Ovary (tissue), 9 donors: ENCODE data around the gene BABAM2. TPM values are rescaled to one million over a fixed set of nuclear protein-coding genes. Genes with fewer than 3 reads are reported as not detected.

Source experiments
- DNase-seq, 5 donors: peaks; one replicate each; pipeline ENCODE4 v3.0.0-alpha.2; 2019 to 2020
- H3K27ac ChIP-seq, 2 donors: fragments of 200-600 bp; one replicate each; pipeline versions ENCODE4 v1.5.1 to v1.8.0; 2019 to 2022
- H3K27me3 ChIP-seq: fragments of 200-600 bp; one replicate; pipeline ENCODE4 v1.8.0; 2022
- H3K36me3 ChIP-seq: fragments of 200-600 bp; sonication (generic); one replicate; pipeline ENCODE4 v1.5.1; 2019
- H3K4me1 ChIP-seq: one replicate; pipeline ENCODE4 v1.8.1; 2013; ENCODE audit warnings: mild to moderate bottlenecking, moderate library complexity; ENCODE audit not compliant: insufficient read depth
- H3K4me3 ChIP-seq: fragments of 200-600 bp; sonication (generic); one replicate; pipeline ENCODE4 v1.5.1; 2017
- H3K9me3 ChIP-seq, 2 donors: fragments of 200-600 bp in 1 of 2; sonication (generic) in 1 of 2; one replicate each; pipeline versions ENCODE4 v1.5.1 to v1.8.1; 2013 to 2019; ENCODE audit warnings: mild to moderate bottlenecking in 1 of 2, moderate library complexity in 1 of 2
- CTCF ChIP-seq, 3 donors: fragments of 450-650 bp in 2 of 3; fragments of 200-600 bp in 1 of 3; IDR thresholded peaks; one replicate each; pipeline versions ENCODE4 v1.5.1 to v1.8.0; 2016 to 2022; ENCODE audit warnings: antibody characterized with exemption in 3 of 3, mild to moderate bottlenecking in 1 of 3
- EP300 ChIP-seq: sonication (generic); formaldehyde crosslinking; IDR thresholded peaks from one replicate; pipeline ENCODE4 v1.6.1; 2017; ENCODE audit warnings: antibody characterized with exemption
- POLR2A ChIP-seq: fragments of 450-650 bp; IDR thresholded peaks from one replicate; pipeline ENCODE4 v1.6.1; 2017; ENCODE audit warnings: antibody characterized with exemption, mild to moderate bottlenecking, moderate library complexity
- whole genome bisulfite sequencing, 3 donors: extraction: QIAGEN DNeasy Blood & Tissue Kit in 1 of 3; methylation state at CpG; one replicate each; pipeline versions ENCODE4 v1.1.5 to v1.1.7; 2013 to 2017; 5-methylcytosine and 5-hydroxymethylcytosine counted together
- intact Hi-C, 4 donors: fragments of 100-400 bp; cut with DNase I; formaldehyde crosslinking; loops; one replicate each; pipeline versions ENCODE4 v1.11.0 to v1.15.1; 2022 to 2023
- polyA plus RNA-seq, 2 donors: library from polyadenylated mRNA; stranded (reverse); fragments of 200-250 nt in 1 of 2; fragments of 350-450 nt in 1 of 2; fragmentation: Illumina TruSeq in 1 of 2; extraction: RNeasy Lipid Tissue Mini Kit (QIAGEN cat#74804) in 1 of 2; gene quantifications; one replicate each; pipeline ENCODE4 v1.2.3, GENCODE V29; 2013 to 2014
- total RNA-seq, 7 donors: library from RNA; depleted of rRNA in 2 of 7; stranded (reverse); fragments of >200 nt in 2 of 7; fragmentation: NEBNext Ultra II Directional in 3 of 7; extraction: Animal tissue kit (Norgen Biotek cat#: 25700) in 3 of 7; gene quantifications; one replicate each; pipeline versions ENCODE4 v1.1.0 to v1.2.4, GENCODE V29; 2016 to 2023
- donor health status: DM: no; HTN: no; CAD: no; lungs with moderate emphysema.
- donor health status: DM: no; HTN: no; CAD: no.
- donor health status: Bipolar disorder and iron deficiency.
- donor health status: DM: yes; HTN: yes; CAD: no.
- donor health status: DM: no; HTN: no; CAD: no.
- donor health status: DM: yes; HTN: yes; CAD: no.

The BABAM2 gene
- total and polyA plus RNA-seq, 9 donors, result 22.0 to 96.7 (median 46.8) TPM

DNA sequence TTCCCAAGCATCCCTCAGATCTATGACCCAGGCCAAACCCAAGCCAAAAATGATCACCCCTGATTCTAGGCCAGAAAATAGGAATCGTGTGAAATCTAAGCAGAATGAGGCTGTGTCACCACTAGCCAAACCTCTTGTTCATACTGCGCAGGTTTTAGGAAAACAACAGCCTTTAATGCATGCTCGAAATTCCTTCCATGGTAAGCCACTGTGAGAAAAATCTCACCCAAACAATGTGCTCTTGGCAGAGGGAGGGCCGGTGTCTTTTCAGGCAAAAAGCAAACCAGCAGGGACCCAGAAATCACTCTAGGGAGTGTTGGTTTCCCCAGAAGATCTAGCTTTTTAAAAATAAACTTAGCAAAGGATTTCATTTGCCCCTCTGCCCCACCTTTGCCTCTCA lies 430.9 kb downstream of the BABAM2 start:
- TF ChIP-seq EP300, result no peak
- TF ChIP-seq POLR2A, result no peak
- no peak for TF ChIP-seq CTCF (IDR thresholded peaks at IDR 0.05)
- Histone ChIP-seq H3K4me3 (no peak overlapping the region), H3K9me3 (no peaks in the 10 kb centered on the region), H3K27ac (no peak overlapping the region), H3K4me1 (peaks cover 23% of the 10 kb centered on the region), H3K27me3 (no peaks in the 10 kb centered on the region), H3K36me3 (no peaks in the 10 kb centered on the region)
- DNase-seq, result no peak
- intact Hi-C loops, result no loop called here
- 11 to 23% (median 12%) methylated on average over 4 of the region's 4 CpGs for WGBS, 3 donors

DNA sequence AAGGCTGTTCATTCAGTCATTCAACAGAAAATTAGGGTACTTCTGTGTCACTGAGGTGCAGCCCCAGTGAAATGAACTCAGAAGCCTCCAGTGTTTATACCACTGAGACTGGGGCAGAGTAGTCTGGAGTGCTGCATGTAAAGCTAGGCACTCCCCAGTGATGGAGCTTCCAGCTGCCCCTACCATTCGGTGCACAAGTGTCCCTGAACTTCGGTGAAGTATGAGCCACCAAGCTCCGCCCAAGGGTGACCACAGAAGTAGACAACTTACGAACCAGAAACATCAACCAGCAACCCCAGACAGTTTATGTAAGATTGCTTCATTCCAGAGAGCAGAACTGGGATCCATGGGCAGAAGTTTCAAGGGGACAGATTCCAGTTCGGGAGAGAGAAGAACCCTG lies 431.5 kb downstream of the BABAM2 start:
- WGBS, 3 donors, result 84 to 85% (median 84%) methylated on average over 5 of the region's 5 CpGs
- intact Hi-C loops, result no loop called here

GRCh38 chr2:28322456-28322855 lies 431.9 kb downstream of the BABAM2 start:
- no peak for DNase-seq
- Histone ChIP-seq H3K27me3 (no peaks in the 10 kb centered on the region), H3K36me3 (no peaks in the 10 kb centered on the region), H3K27ac (no peak overlapping the region), H3K9me3 (no peaks in the 10 kb centered on the region), H3K4me1 (peaks cover 27% of the 10 kb centered on the region), H3K4me3 (no peak overlapping the region)
- intact Hi-C loops, result no loop called here
- WGBS, 3 donors, result 95 to 98% (median 95%) methylated on average over 8 of the region's 8 CpGs
- TF ChIP-seq EP300 (no peak), POLR2A (no peak), CTCF (IDR thresholded peaks at IDR 0.05) (no peak)

More for the DNA sequence above, 431.5 kb downstream of the BABAM2 start:
- Histone ChIP-seq H3K27ac (no peak overlapping the region), H3K4me3 (no peak overlapping the region), H3K36me3 (no peaks in the 10 kb centered on the region), H3K27me3 (no peaks in the 10 kb centered on the region), H3K9me3 (no peaks in the 10 kb centered on the region), H3K4me1 (peaks cover 24% of the 10 kb centered on the region)
- TF ChIP-seq POLR2A, result no peak
- no peak for TF ChIP-seq CTCF (IDR thresholded peaks at IDR 0.05)
- TF ChIP-seq EP300, result no peak
- DNase-seq, result no peak

- WGBS, 3 donors, result 84 to 88% (median 88%) methylated on average over 6 of the region's 6 CpGs
- intact Hi-C loops, result no loop called here
Observed at GRCh38 chr2:28322981-28323396, 432.5 kb downstream of the BABAM2 start.

More at GRCh38 chr2:28322981-28323396, 432.5 kb downstream of the BABAM2 start:
- Histone ChIP-seq H3K9me3 (no peaks in the 10 kb centered on the region), H3K36me3 (no peaks in the 10 kb centered on the region), H3K27ac (no peak overlapping the region), H3K4me1 (peaks cover 32% of the 10 kb centered on the region), H3K4me3 (no peak overlapping the region), H3K27me3 (no peaks in the 10 kb centered on the region)
- no peak for TF ChIP-seq CTCF (IDR thresholded peaks at IDR 0.05)
- TF ChIP-seq EP300, result no peak
- TF ChIP-seq POLR2A, result no peak
- no peak for DNase-seq
